Bronchial epithelial cell (primary cell): Measurements from ENCODE around the gene TRMU. TPM values are rescaled to one million over a fixed set of nuclear protein-coding genes. Genes with fewer than 3 reads are reported as not detected.
A peak's percentile ranks its signal among the peaks of the same experiment; 100 is the strongest.
"Not testable (repeated sequence)": the region's sequence is repeated elsewhere in the genome, so short reads cannot be mapped to it uniquely, and the experiment has no call there.

Source experiments
- DNase-seq: peaks from one replicate; pipeline ENCODE4 v3.0.0-alpha.2; 2010; ENCODE audit warnings: low read depth
- FAIRE-seq: peaks from 2 replicates; lab custom pipeline; 2011; peaks lifted over from hg19 to GRCh38; lab: Jason Lieb, UNC
- H3K27me3 ChIP-seq: 2 replicates; pipeline ENCODE4 v1.5.1; 2011; ENCODE audit warnings: low read length; ENCODE audit not compliant: control insufficient read depth, insufficient read depth
- H3K36me3 ChIP-seq: 2 replicates; pipeline ENCODE4 v1.5.1; 2011; ENCODE audit warnings: low read length; ENCODE audit not compliant: control insufficient read depth, insufficient read depth
- H3K4me3 ChIP-seq: 2 replicates; pipeline ENCODE4 v1.5.1; 2011; ENCODE audit warnings: mild to moderate bottlenecking, low read depth, low read length, control low read depth
- total RNA-seq: library from RNA; depleted of rRNA; stranded (reverse); fragments of >200 nt; gene quantifications from 2 replicates; pipeline ENCODE4 v1.2.1, GENCODE V29; 2014
- TF ChIP-seq, protein P1 (sequence below): IDR thresholded peaks from 2 replicates; pipeline ENCODE4 v1.5.1; 2011; ENCODE audit warnings: mild to moderate bottlenecking, moderate library complexity, low read length, control low read depth, inconsistent platforms; ENCODE audit not compliant: insufficient read depth, severe bottlenecking

TRMU gene
- total RNA-seq, 1 donor from 2014 or later: 38.7 TPM

DNA sequence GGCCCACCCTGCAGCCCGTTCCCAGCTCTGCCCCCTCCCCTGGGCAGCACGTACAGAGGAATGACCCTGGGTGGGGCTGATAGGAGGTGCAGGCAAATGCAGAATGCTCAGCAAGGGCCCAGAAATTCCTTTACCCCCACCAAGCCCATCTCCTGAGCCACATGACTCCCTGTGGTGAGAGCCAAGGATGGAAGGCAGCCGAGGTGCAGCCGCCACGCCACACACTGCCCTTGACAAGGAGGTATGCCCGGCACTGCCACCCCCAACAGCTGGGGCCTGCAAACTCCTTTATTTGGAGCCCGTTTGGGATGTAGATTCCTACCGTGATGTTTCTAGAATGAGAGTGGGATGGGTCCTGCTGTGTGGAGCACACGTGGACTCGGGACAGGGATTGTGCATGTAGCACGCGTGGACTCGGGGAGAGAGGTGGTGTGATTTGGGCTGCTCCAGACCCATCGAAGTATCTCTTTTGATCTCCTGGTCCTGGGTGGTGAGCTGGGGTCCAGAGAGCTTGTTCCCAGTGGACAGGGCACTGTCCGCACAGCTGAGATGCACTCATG, 25.9 kb upstream of the TRMU start:
- DNase-seq (no peak), FAIRE-seq (peak; percentile 89)
- TF ChIP-seq, protein P1, sequence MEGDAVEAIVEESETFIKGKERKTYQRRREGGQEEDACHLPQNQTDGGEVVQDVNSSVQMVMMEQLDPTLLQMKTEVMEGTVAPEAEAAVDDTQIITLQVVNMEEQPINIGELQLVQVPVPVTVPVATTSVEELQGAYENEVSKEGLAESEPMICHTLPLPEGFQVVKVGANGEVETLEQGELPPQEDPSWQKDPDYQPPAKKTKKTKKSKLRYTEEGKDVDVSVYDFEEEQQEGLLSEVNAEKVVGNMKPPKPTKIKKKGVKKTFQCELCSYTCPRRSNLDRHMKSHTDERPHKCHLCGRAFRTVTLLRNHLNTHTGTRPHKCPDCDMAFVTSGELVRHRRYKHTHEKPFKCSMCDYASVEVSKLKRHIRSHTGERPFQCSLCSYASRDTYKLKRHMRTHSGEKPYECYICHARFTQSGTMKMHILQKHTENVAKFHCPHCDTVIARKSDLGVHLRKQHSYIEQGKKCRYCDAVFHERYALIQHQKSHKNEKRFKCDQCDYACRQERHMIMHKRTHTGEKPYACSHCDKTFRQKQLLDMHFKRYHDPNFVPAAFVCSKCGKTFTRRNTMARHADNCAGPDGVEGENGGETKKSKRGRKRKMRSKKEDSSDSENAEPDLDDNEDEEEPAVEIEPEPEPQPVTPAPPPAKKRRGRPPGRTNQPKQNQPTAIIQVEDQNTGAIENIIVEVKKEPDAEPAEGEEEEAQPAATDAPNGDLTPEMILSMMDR: no peak
- Histone ChIP-seq H3K4me3 (no peak overlapping the region), H3K36me3 (peaks cover 1% of the 10 kb centered on the region), H3K27me3 (no peaks in the 10 kb centered on the region)

DNA sequence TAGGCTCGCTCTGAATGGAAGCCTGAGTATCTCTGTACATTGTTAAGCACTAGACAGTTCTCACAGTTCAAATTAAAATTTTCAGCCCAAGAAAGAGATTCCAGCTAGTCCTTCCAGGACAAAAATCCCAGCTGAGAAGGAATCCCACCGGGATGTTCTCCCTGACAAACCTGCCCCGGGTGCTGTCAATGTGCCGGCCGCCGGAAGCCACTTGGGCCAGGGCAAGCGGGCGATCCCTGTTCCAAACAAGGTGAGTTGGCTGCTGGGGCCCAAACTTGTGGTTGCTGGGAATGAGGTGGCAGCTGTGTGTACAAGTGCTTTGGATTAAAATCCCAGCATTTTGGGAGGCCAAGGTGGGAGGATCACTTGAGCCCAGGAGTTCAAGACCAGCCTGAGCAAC, 23.5 kb upstream of the TRMU start:
- H3K36me3 ChIP-seq: peaks cover 1% of the 10 kb centered on the region
- no peak overlapping the region for H3K4me3 ChIP-seq
- FAIRE-seq (no peak), DNase-seq (no peak)
- TF ChIP-seq, protein P1: no peak
- no peaks in the 10 kb centered on the region for H3K27me3 ChIP-seq

- not testable (repeated sequence) for H3K4me3 ChIP-seq, H3K36me3 ChIP-seq, DNase-seq, H3K27me3 ChIP-seq, FAIRE-seq
Measured at GRCh38 chr22:46312848-46313247, 22.7 kb upstream of the TRMU start.

DNA sequence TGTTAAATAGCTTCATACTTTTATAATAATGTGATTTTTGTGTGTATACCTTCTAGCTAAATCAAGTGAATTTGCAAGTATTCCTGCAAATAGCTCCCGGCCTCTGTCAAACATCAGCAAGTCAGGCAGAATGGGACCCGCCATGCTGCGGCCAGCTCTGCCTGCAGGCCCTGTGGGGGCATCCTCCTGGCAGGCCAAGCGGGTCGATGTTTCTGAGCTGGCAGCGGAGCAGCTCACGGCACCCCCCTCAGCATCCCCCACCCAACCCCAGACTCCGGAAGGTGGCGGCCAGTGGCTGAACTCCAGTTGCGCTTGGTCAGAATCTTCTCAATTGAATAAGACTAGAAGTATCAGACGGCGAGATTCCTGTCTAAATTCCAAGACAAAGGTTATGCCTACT, 19.5 kb upstream of the TRMU start:
- FAIRE-seq (no peak), DNase-seq (no peak)
- Histone ChIP-seq H3K4me3 (no peak overlapping the region), H3K27me3 (no peaks in the 10 kb centered on the region), H3K36me3 (peaks cover 8% of the 10 kb centered on the region)
- TF ChIP-seq, protein P1: no peak

- TF ChIP-seq, protein P1: no peak
- H3K36me3 ChIP-seq: peaks cover 9% of the 10 kb centered on the region
- H3K27me3 ChIP-seq: no peaks in the 10 kb centered on the region
- FAIRE-seq (no peak), DNase-seq (no peak)
- H3K4me3 ChIP-seq: no peak overlapping the region
Measured at GRCh38 chr22:46317646-46318045, 17.9 kb upstream of the TRMU start.

GRCh38 chr22:46318576-46318975, 16.9 kb upstream of the TRMU start:
- FAIRE-seq: peak; percentile 93
- Histone ChIP-seq H3K4me3 (no peak overlapping the region), H3K27me3 (no peaks in the 10 kb centered on the region), H3K36me3 (peaks cover 9% of the 10 kb centered on the region)
- DNase-seq: no peak
- TF ChIP-seq, protein P1: no peak
